GM12801 (cell line): ENCODE data around the gene SLC52A3.
A peak's percentile ranks its signal among the peaks of the same experiment; 100 is the strongest.

Experiments
- TF ChIP-seq, protein P1 (sequence below): IDR thresholded peaks from one replicate; pipeline ENCODE4 v1.5.1; 2011; ENCODE audit warnings: control low read depth; ENCODE audit not compliant: insufficient read length; ENCODE audit errors: extremely low read depth

The SLC52A3 gene

DNA sequence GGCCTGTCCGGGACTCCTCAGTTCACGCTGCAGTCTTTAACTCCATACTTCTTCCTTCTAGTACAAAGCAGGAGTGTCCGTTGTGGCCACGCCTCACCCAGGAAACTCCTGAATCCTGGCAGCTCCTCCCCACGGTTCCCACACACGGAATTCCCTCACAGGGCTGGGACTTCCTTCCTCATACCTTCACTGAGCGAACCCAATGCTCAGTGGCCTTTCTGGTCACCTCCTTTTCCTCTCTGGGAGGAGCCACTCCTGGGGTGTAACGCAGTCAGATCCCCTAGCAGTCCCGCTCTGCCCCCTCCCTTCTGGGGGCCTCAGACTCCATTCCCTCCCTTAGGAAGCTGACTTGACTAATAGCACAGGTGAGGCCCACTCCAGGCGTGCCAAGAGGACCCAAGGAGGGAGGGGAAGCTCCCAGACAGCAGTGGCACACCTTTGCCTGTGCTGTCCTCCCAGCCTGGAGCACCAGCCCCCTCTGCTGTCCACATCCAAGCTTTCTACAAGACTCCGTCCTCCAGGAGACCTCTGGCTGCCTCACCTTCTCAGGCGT is at the start of gene SLC52A3:
SLC52A3 (minus strand) TSS at position 75 of the 553 bp plus-strand sequence. CDS start 2,726 bp downstream, outside the sequence.
- TF ChIP-seq, protein P1, sequence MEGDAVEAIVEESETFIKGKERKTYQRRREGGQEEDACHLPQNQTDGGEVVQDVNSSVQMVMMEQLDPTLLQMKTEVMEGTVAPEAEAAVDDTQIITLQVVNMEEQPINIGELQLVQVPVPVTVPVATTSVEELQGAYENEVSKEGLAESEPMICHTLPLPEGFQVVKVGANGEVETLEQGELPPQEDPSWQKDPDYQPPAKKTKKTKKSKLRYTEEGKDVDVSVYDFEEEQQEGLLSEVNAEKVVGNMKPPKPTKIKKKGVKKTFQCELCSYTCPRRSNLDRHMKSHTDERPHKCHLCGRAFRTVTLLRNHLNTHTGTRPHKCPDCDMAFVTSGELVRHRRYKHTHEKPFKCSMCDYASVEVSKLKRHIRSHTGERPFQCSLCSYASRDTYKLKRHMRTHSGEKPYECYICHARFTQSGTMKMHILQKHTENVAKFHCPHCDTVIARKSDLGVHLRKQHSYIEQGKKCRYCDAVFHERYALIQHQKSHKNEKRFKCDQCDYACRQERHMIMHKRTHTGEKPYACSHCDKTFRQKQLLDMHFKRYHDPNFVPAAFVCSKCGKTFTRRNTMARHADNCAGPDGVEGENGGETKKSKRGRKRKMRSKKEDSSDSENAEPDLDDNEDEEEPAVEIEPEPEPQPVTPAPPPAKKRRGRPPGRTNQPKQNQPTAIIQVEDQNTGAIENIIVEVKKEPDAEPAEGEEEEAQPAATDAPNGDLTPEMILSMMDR = no peak

- TF ChIP-seq, protein P1 = peak; percentile 59
These were observed 47.8 kb upstream of the SLC52A3 start for GRCh38 chr20:815914-816606.

DNA sequence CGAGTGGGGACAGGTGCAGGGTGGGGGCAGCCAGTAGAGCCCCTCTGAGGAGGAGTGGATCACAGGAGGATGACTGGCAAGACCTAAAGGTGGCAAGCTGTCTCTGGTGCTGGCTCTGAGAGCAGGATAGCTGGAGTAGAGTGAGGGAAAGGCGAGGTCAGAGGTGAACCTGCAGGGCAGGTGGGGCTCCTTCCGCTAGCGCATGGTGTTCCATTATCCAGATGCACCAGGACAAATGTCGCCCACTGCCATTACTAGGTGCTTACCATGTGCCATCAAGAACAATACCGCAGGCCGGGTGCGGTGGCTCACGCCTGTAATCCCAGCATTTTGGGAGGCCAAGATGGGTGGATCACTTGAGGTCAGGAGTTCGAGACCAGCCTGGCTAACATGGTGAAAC is 46.9 kb upstream of the SLC52A3 start:
- TF ChIP-seq, protein P1 = no peak

- TF ChIP-seq, protein P1 = no peak
These were observed 45.1 kb upstream of the SLC52A3 start for GRCh38 chr20:813390-813789.

DNA sequence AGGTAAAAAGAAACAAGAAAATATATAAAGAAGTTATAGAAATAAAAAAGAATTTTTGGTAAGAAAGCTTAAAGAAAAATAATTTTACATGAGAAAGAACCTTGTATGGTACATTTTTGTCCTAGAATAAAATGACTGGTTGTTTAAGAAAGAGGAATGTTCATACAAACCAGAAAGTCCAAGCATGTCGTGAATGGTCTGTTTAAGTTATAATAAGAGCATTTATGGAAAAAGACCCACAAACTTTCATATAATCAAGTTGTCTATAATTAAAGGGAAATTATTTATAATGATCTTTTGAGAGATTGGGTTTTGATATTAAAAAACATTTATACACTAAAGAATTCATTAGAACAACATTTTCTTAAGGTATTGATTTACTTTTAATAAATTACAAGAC is 37.4 kb upstream of the SLC52A3 start:
- TF ChIP-seq, protein P1 = no peak

DNA sequence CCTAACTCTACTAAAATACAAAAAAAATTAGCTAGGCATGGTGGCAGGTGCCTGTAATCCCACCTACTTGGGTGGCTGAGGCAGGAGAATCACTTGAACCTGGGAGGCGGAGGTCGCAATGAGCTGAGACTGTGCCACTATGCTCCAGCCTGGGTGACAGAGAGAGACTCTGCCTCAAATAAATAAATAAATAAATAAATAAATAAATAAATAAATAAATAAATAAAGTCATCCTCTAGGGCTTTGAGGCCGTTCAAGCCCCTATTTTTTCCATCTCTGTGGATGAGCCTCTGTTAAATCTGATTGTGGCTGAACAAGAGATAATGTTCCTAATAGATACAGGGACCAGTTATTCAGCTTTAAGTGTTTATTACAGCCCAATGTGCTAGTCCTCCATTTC is 33.4 kb upstream of the SLC52A3 start:
- TF ChIP-seq, protein P1 = no peak

GRCh38 chr20:796921-797320 is 28.6 kb upstream of the SLC52A3 start:
- TF ChIP-seq, protein P1 = no peak
